Fibroblast of lung (primary cell): Measurements from ENCODE around the gene GFM1. TPM values are rescaled to one million over a fixed set of nuclear protein-coding genes. Genes with fewer than 3 reads are reported as not detected.
A peak's percentile ranks its signal among the peaks of the same experiment; 100 is the strongest.

ENCODE experiments used
- DNase-seq, 2 donors: peaks; one replicate each; pipeline versions ENCODE4 v3.0.0 to v3.0.0-alpha.2; 2010; ENCODE audit warnings: low read depth in 2 of 2
- H2AFZ ChIP-seq: 2 replicates; pipeline ENCODE4 v1.5.1; 2012; ENCODE audit warnings: low read length, control low read depth, inconsistent platforms
- H3K27ac ChIP-seq: 2 replicates; pipeline ENCODE4 v1.5.1; 2011; ENCODE audit warnings: low read length, control low read depth; ENCODE audit not compliant: insufficient read depth
- H3K27me3 ChIP-seq: 2 replicates; pipeline ENCODE4 v1.5.1; 2011; ENCODE audit warnings: mild to moderate bottlenecking, low read length; ENCODE audit not compliant: control insufficient read depth, insufficient read depth
- H3K36me3 ChIP-seq: 2 replicates; pipeline ENCODE4 v1.5.1; 2011; ENCODE audit warnings: low read length; ENCODE audit not compliant: control insufficient read depth, insufficient read depth
- H3K4me1 ChIP-seq: 2 replicates; pipeline ENCODE4 v1.5.1; 2011; ENCODE audit warnings: low read length; ENCODE audit not compliant: control insufficient read depth, insufficient read depth; ENCODE audit errors: extremely low read depth
- H3K4me2 ChIP-seq: 2 replicates; pipeline ENCODE4 v1.5.1; 2011; ENCODE audit warnings: low read length, control low read depth; ENCODE audit not compliant: insufficient read depth; ENCODE audit errors: extremely low read depth
- H3K4me3 ChIP-seq, 4 experiments: fragments of 200-600 bp in 1 of 4; sonication (generic) in 1 of 4; replicated peaks in 1 of 4; 2 replicates each; pipeline ENCODE4 v1.5.1; 2011 to 2016; ENCODE audit warnings: low read length in 4 of 4, low read depth in 3 of 4, mild to moderate bottlenecking in 3 of 4, control low read depth in 2 of 4, inconsistent platforms in 1 of 4, mixed read lengths in 1 of 4; ENCODE audit not compliant: insufficient read depth in 1 of 4; ENCODE audit errors: control extremely low read depth in 1 of 4
- H3K79me2 ChIP-seq: 2 replicates; pipeline ENCODE4 v1.5.1; 2012; ENCODE audit warnings: mild to moderate bottlenecking, low read length, inconsistent platforms; ENCODE audit not compliant: control insufficient read depth, insufficient read depth
- H3K9ac ChIP-seq: 2 replicates; pipeline ENCODE4 v1.5.1; 2011; ENCODE audit warnings: mild to moderate bottlenecking, low read length, control low read depth; ENCODE audit not compliant: insufficient read depth
- H3K9me3 ChIP-seq: 2 replicates; pipeline ENCODE4 v1.5.1; 2012; ENCODE audit warnings: low read depth, low read length; ENCODE audit not compliant: control insufficient read depth, insufficient read depth
- H4K20me1 ChIP-seq: 2 replicates; pipeline ENCODE4 v1.5.1; 2011; ENCODE audit warnings: low read length; ENCODE audit not compliant: control insufficient read depth, insufficient read depth; ENCODE audit errors: extremely low read depth
- CTCF ChIP-seq, 2 donors: IDR thresholded peaks in 1 of 2; conservative IDR thresholded peaks in 1 of 2; 1 replicate in 1 of 2; 2 replicates in 1 of 2; pipeline ENCODE4 v1.5.1; 2011 to 2012; ENCODE audit warnings: low read length in 2 of 2, control low read depth in 1 of 2, inconsistent platforms in 1 of 2, low read depth in 1 of 2, mild to moderate bottlenecking in 1 of 2
- EZH2 ChIP-seq: IDR thresholded peaks from 2 replicates; pipeline ENCODE4 v1.5.1; 2012; ENCODE audit warnings: low read length, control low read depth, mild to moderate bottlenecking; ENCODE audit errors: missing control alignments
- polyA plus RNA-seq, 2 donors: library from polyadenylated mRNA; depleted of rRNA in 1 of 2; stranded (reverse) in 1 of 2; unstranded in 1 of 2; fragments of >200 nt; gene quantifications; 2 replicates each; pipeline ENCODE4 v1.2.1, GENCODE V29; 2011 to 2012; ENCODE audit warnings: missing spikeins in 1 of 2
- total RNA-seq: library from RNA; depleted of rRNA; stranded (reverse); fragments of >200 nt; gene quantifications from 2 replicates; pipeline ENCODE4 v1.2.1, GENCODE V29; 2014

GFM1 gene
- total and polyA plus RNA-seq, 2 donors (not counting 1 experiment from before 2014, with no cell fraction given): 30.5 to 38.6 TPM

DNA sequence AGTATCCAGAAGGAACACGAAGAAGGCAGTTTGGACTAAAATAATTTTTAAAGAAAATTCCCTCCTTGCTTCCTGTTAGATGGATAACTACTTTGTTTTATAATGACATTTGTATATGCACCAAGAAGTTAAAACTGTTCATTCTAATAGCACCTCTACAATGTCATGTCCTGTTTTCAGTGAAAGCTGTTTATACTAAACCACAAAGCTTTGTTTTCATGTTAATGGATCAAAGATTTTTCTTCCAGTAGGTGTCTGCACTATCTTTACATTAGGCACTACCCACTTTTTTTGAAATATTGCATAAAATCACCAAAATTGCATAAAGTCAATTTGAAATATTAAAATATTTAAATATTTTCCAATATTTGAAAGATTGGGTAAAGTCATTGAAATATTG is 77.8 kb downstream of the GFM1 start:
- peaks cover 31% of the 10 kb centered on the region for H3K4me1 ChIP-seq

GRCh38 chr3:158723991-158724390 is 79.7 kb downstream of the GFM1 start:
- Histone ChIP-seq H3K79me2 (no peaks in the 10 kb centered on the region), H3K27me3 (no peaks in the 10 kb centered on the region), H3K4me1 (peaks cover 35% of the 10 kb centered on the region), H3K9ac (no peak overlapping the region), H2AFZ (no peak overlapping the region), H3K9me3 (no peaks in the 10 kb centered on the region), H3K27ac (peak overlapping the region; percentile 79), H3K36me3 (no peaks in the 10 kb centered on the region), H3K4me2 (no peak overlapping the region), H3K4me3 (no peak overlapping the region), H4K20me1 (no peaks in the 10 kb centered on the region)
- no peak for TF ChIP-seq CTCF (conservative IDR thresholded peaks at IDR 0.05 in 1 of 2, IDR thresholded peaks at IDR 0.05 in 1 of 2; ENCODE audit: low read depth in 1 of 2, low read length in 2 of 2)
- TF ChIP-seq EZH2: no peak
- DNase-seq: no peak

More for the DNA sequence above, 77.8 kb downstream of the GFM1 start:
- Histone ChIP-seq H3K4me3 (no peak overlapping the region), H3K27ac (no peak overlapping the region), H3K9me3 (no peaks in the 10 kb centered on the region), H2AFZ (no peak overlapping the region), H3K79me2 (no peaks in the 10 kb centered on the region), H3K36me3 (no peaks in the 10 kb centered on the region), H3K9ac (no peak overlapping the region), H3K4me2 (no peak overlapping the region), H3K27me3 (no peaks in the 10 kb centered on the region), H4K20me1 (no peaks in the 10 kb centered on the region)
- TF ChIP-seq CTCF (conservative IDR thresholded peaks at IDR 0.05 in 1 of 2, IDR thresholded peaks at IDR 0.05 in 1 of 2; ENCODE audit: low read depth in 1 of 2, low read length in 2 of 2) (no peak), EZH2 (no peak)
- DNase-seq: no peak

DNA sequence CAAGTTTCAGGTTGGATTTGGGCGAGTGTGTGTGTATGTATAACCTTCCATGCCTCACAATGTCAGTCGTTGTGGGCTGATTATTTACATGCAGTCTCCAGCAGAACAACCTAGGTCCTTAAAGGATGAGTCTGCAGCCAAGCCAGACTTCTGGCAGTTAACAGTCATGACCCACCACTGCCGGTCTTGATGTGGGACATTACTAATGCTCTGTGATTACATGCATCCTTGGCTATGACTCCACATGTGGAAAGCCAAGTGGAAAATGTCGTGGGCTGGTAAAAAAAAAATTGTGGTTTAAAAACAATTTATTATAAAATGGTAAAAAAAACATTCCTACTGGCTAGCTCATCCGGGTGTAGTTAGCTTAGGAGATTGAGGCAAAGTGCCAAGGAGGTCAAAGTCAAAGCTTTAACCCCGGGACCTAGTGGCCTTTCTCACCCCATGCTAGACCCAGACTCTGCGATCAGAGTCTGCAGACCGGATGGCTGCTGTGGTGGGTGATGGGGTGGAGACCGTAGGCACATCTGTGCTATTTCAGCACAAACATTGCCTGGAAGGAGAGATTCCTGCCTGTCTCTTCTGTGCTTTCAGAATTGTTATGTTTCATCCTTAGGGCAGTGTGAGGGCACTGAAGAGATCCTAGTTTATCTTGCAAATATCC is 81.2 kb downstream of the GFM1 start:
- Histone ChIP-seq H3K36me3 (no peaks in the 10 kb centered on the region), H3K9me3 (no peaks in the 10 kb centered on the region), H3K4me3 (no peak overlapping the region), H3K27ac (peak overlapping the region; percentile 79), H3K27me3 (no peaks in the 10 kb centered on the region), H4K20me1 (no peaks in the 10 kb centered on the region), H3K9ac (no peak overlapping the region), H3K79me2 (no peaks in the 10 kb centered on the region), H2AFZ (no peak overlapping the region), H3K4me1 (peaks cover 35% of the 10 kb centered on the region), H3K4me2 (peak overlapping the region; percentile 44)
- DNase-seq: peak; percentile 99 to 100
- TF ChIP-seq CTCF (conservative IDR thresholded peaks at IDR 0.05 in 1 of 2, IDR thresholded peaks at IDR 0.05 in 1 of 2; ENCODE audit: low read depth in 1 of 2, low read length in 2 of 2) (no peak), EZH2 (no peak)
